Endothelial cell (in vitro differentiated cells): Measurements from ENCODE around the gene PEX14. TPM values are rescaled to one million over a fixed set of nuclear protein-coding genes. Genes with fewer than 3 reads are reported as not detected.

Experiments
- DNase-seq: peaks from one replicate; pipeline ENCODE4 v3.0.0; 2021; ENCODE audit warnings: low spot score
- H3K27ac Mint-ChIP-seq: one replicate; pipeline ENCODE4 v1.8.0; 2021; ENCODE audit warnings: mixed read lengths, inconsistent platforms; ENCODE audit not compliant: unreplicated experiment
- H3K27me3 Mint-ChIP-seq: one replicate; pipeline ENCODE4 v1.8.0; 2021; ENCODE audit warnings: mild to moderate bottlenecking, moderate library complexity, mixed read lengths, inconsistent platforms; ENCODE audit not compliant: unreplicated experiment
- H3K36me3 Mint-ChIP-seq: one replicate; pipeline ENCODE4 v1.8.0; 2021; ENCODE audit warnings: mild to moderate bottlenecking, low read depth, mixed read lengths, inconsistent platforms; ENCODE audit not compliant: unreplicated experiment
- H3K4me1 Mint-ChIP-seq: one replicate; pipeline ENCODE4 v1.8.0; 2021; ENCODE audit warnings: mild to moderate bottlenecking, mixed read lengths, inconsistent platforms; ENCODE audit not compliant: unreplicated experiment
- H3K4me3 Mint-ChIP-seq: one replicate; pipeline ENCODE4 v1.8.0; 2021; ENCODE audit warnings: mild to moderate bottlenecking, mixed read lengths, inconsistent platforms; ENCODE audit not compliant: unreplicated experiment
- H3K9me3 Mint-ChIP-seq: one replicate; pipeline ENCODE4 v1.8.0; 2021; ENCODE audit warnings: mixed read lengths, inconsistent platforms; ENCODE audit not compliant: unreplicated experiment
- CTCF ChIP-seq: fragments of 200-600 bp; sonication (generic); IDR thresholded peaks from one replicate; pipeline ENCODE4 v1.5.0; 2021; ENCODE audit warnings: antibody characterized with exemption; ENCODE audit not compliant: unreplicated experiment
- total RNA-seq: library from RNA; stranded (reverse); fragmentation: NEBNext Ultra II Directional; extraction: Animal tissue kit (Norgen Biotek cat#: 25700); gene quantifications from one replicate; pipeline ENCODE4 v1.2.1, GENCODE V29; 2021; ENCODE audit not compliant: unreplicated experiment

PEX14 gene
- total RNA-seq, 1 donor from 2014 or later, result 20.9 TPM

GRCh38 chr1:10623686-10624145, 149.0 kb downstream of the PEX14 start:
- Mint-ChIP-seq H3K27ac (no peak overlapping the region), H3K9me3 (no peaks in the 10 kb centered on the region), H3K4me3 (no peak overlapping the region), H3K36me3 (peaks cover 13% of the 10 kb centered on the region), H3K4me1 (no peaks in the 10 kb centered on the region), H3K27me3 (peaks cover 7% of the 10 kb centered on the region)
- DNase-seq, result no peak
- TF ChIP-seq CTCF, result no peak

GRCh38 chr1:10624256-10625050, 149.7 kb downstream of the PEX14 start:
- no peak for TF ChIP-seq CTCF
- Mint-ChIP-seq H3K27ac (no peak overlapping the region), H3K36me3 (peaks cover 13% of the 10 kb centered on the region), H3K9me3 (no peaks in the 10 kb centered on the region), H3K27me3 (peaks cover 7% of the 10 kb centered on the region), H3K4me1 (no peaks in the 10 kb centered on the region), H3K4me3 (no peak overlapping the region)
- DNase-seq, result no peak

GRCh38 chr1:10625076-10625475, 150.3 kb downstream of the PEX14 start:
- no peaks in the 10 kb centered on the region for H3K4me1 Mint-ChIP-seq
- H3K27ac Mint-ChIP-seq, result no peak overlapping the region
- peaks cover 7% of the 10 kb centered on the region for H3K27me3 Mint-ChIP-seq
- peaks cover 13% of the 10 kb centered on the region for H3K36me3 Mint-ChIP-seq
- H3K9me3 Mint-ChIP-seq, result no peaks in the 10 kb centered on the region
- TF ChIP-seq CTCF, result no peak
- no peak overlapping the region for H3K4me3 Mint-ChIP-seq
- DNase-seq, result no peak

GRCh38 chr1:10625554-10625953, 150.8 kb downstream of the PEX14 start:
- Mint-ChIP-seq H3K27me3 (peaks cover 7% of the 10 kb centered on the region), H3K4me1 (peaks cover 2% of the 10 kb centered on the region), H3K27ac (no peak overlapping the region), H3K9me3 (no peaks in the 10 kb centered on the region), H3K4me3 (no peak overlapping the region), H3K36me3 (peaks cover 13% of the 10 kb centered on the region)
- DNase-seq, result no peak
- TF ChIP-seq CTCF, result no peak

- Mint-ChIP-seq H3K4me1 (peaks cover 2% of the 10 kb centered on the region), H3K36me3 (peaks cover 13% of the 10 kb centered on the region)
Observed at GRCh38 chr1:10626131-10626731, 151.5 kb downstream of the PEX14 start.

More at GRCh38 chr1:10626131-10626731, 151.5 kb downstream of the PEX14 start:
- no peak for DNase-seq
- H3K4me3 Mint-ChIP-seq, result no peak overlapping the region
- no peak for TF ChIP-seq CTCF
- peaks cover 7% of the 10 kb centered on the region for H3K27me3 Mint-ChIP-seq
- no peak overlapping the region for H3K27ac Mint-ChIP-seq
- no peaks in the 10 kb centered on the region for H3K9me3 Mint-ChIP-seq
